AG09319 (cell line): ENCODE data around the gene TRABD2B.

Experiments
- DNase-seq: peaks from one replicate; pipeline ENCODE4 v3.0.0-alpha.2; 2010; ENCODE audit warnings: low read depth; ENCODE audit errors: extremely low read depth
- CTCF ChIP-seq: IDR thresholded peaks from 2 replicates; pipeline ENCODE4 v1.5.1; 2011; ENCODE audit warnings: low read depth, mild to moderate bottlenecking, inconsistent platforms, low read length, moderate library complexity

TRABD2B gene

GRCh38 chr1:47855230-47855629, 142.0 kb downstream of the TRABD2B start:
- no peak for TF ChIP-seq CTCF
- DNase-seq = no peak

DNA sequence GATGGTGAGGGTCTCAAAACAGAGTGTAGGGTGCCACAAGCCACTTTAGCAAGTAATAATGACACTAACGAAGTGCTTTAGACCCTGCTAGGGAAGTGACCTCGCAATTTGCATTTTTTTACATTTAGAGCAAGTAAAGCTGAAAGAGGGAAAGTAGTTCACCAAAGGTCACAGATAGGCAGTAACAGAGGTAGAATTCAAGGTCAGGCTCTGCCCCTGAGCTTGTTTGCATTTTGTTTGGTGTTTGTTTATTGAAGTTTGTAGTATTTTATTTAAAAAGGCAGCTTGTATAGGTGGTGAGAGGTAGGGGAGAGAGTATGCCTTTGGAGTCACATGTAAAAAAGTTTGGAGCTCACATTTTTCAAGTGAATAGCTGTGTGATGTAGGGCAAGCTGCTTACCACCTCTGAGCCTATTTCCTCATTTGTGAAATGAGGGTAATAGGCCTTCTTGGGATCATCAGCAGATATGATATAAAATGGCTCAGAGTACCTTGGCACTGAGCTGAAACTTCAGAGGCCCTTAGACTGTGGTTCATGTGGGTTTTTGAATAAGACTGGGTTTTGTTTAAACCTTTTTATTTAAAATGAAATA, 142.5 kb downstream of the TRABD2B start:
- no peak for TF ChIP-seq CTCF
- no peak for DNase-seq

DNA sequence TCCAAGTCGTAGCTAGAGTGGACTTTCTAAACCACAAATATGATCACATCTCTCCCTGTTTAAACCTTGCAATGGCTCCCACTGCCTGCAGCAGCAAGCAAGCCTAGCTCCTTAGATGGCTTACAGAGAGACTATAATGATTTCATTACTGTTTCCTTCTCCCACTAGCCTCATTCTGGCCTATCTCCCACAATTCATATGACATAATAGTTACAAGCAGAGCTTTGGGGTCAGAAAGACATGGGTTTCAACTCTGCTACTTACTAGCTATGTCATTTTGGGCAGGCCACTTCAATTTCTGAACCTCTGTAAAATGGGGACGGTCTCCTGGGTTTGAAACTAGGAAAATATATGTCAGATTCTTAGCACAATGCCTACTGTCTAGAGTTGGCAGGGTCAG, 143.3 kb downstream of the TRABD2B start:
- no peak for TF ChIP-seq CTCF
- DNase-seq = no peak

GRCh38 chr1:47853059-47853458, 144.1 kb downstream of the TRABD2B start:
- TF ChIP-seq CTCF = no peak
- DNase-seq = no peak

DNA sequence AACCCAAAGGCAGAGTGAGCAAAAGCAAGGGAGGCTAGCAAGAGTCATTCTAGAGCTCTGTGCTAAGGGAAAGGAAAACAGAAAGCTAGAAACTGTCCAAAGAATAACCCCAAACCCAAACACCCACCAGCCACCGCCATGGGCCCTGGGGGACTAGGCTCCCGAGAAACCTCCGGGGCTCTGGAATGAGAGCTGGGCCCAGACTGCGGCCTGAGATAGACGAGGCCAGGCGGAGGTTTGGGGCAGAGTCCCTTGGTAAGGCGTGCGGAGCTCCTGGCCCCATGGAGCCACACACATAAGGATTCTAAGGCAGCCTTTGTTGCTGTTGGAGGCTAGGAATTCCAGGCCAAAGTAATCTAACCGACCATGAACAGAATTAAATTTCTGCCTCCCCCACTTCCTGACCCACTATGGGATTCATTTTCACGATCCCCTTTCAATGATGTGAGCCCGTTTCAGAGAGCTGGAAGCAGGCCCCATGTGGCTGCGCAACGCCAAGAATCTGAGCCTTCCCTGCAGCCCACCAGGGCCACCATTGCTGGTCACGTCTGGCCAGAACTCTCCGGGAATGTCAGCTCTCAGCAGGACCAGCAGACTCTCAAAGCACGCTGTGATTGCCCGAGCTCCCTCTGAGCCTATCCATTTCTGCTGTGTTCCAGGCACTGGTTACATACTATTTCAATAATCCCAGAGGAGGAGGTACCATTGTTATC, 145.0 kb downstream of the TRABD2B start:
- no peak for TF ChIP-seq CTCF
- DNase-seq = no peak

DNA sequence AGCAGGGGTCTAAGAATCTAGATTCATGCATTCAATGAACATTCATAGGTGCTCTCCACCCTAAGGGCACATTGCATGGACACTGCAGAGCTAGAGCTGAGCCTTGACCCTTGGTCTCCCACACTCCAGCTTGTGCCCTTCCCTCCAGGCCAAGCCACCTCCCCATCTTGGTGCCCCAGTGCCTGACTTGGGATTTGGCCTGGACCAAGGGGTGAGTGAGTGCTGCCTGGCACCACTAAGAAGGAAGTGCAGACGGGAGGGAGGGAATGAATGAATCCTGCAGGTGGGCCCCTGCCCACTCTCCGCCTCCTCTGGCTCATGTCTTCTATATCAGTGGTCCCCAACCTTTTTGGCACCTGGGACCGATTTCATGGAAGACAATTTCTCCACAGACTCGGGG, 146.7 kb downstream of the TRABD2B start:
- no peak for DNase-seq
- no peak for TF ChIP-seq CTCF

- no peak for TF ChIP-seq CTCF
- no peak for DNase-seq
Observed at GRCh38 chr1:47849591-47850261, 147.5 kb downstream of the TRABD2B start.
